AG20443 (cell line): ENCODE data around the gene NPC2.
"Not testable (repeated sequence)": the region's sequence is repeated elsewhere in the genome, so short reads cannot be mapped to it uniquely, and the experiment has no call there.

ENCODE experiments used
- DNase-seq: peaks from one replicate; pipeline ENCODE4 v3.0.0; 2012; ENCODE audit warnings: low spot score, mixed read lengths

The NPC2 gene

DNA sequence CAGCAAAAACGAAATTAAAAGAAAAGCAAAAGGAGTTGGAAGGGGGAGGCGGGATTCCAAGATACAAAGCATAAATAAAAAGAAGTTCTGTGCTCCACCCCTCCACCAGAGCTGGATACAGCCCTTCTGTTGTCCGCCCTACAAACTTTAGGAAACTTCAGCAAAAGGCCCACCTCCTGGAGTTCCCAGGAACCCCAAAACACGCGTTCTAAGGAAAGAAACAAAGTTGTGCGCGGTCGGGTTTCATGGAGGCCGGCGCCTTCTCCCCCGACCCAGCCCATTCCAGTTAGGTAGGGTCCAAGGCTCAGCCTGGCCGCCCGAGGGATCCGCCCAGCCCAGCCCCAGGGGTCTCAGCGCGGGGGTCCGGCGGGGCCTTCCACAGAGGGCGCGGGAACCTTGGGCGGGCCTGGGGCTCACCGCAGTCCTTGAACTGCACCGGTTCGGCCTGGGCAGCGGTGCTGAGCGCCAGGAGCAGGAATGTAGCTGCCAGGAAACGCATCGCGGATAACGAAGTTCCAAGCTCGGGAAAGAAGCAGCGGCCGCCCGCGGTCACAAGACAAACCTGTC lies at the start of gene NPC2:
TSS of gene NPC2 (minus strand) at position 530 of the 567 bp plus-strand sequence. CDS start at position 499, 31 bp downstream.
- DNase-seq, result no peak

DNA sequence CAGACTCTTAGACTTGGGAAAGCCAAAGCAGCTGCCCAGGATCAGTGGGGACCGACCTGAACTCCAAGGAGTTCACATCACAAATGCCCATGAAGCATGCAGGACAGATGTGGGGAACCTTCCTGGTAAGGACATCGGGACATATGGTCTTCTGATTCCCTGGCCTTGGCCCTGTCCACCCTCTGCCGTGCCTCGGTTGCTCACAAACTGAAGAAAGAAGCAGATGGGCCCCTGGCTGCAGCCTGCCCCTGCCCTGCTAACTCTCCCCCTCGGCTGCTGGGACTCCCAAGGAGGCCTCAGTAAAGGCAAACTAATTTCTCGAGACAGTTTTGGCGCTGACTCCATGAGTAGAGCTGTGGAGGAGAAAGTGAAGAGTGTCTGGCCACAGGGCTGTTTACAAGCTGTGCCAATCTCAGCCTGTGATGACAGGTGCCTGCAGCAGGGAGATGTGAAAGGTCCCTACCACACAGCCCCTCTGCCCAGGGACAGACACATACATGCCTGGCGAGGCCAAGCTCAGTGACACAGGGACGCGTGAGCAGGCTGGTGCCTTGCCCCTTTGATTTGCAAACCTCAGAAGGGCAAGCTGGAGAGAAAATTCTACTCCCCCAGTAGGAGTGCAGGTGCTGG lies 49.1 kb upstream of the NPC2 start:
- no peak for DNase-seq

DNA sequence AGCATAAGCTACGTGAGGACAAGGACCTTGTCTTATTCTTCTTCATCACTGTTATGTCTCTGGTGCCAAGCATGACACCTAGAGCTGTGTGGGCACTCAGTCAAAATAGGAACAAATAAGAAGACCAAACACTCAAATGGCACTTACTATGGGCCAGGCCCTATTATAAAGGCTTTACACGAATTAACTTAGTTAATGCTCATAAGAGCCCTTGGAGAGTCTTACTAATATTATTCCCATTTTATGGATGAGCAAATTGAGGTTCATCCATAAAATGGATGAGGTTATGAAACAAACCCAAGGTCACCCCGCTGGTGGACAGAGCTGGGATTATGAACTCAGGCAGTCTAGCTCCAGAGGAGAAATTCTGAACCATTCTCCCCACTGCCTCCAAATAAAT lies 48.1 kb upstream of the NPC2 start:
- DNase-seq, result no peak

DNA sequence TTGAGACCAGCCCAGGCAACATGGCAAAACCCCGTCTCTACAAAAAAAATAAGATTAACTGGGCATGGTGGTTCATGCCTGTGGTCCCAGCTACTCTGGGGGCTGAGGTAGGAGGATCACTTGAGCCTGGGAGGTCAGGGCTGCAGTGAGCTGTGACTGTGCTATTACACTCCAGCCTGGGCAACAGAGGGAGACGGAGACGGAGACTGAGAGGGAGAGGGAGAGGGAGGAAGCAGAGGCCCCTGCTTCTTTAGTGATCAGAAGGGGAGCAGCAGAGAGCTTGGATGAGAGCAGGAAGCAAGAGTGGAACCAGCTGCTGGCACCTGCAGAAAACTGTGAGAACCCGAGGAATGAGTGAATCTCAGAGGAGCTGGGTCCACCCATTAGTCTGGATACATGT lies 46.4 kb upstream of the NPC2 start:
- DNase-seq, result no peak

- no peak for DNase-seq
These were observed 45.6 kb upstream of the NPC2 start for GRCh38 chr14:74538411-74539391.

- DNase-seq, result not testable (repeated sequence)
These were observed 43.2 kb upstream of the NPC2 start for GRCh38 chr14:74536336-74536735.

GRCh38 chr14:74535756-74536325 lies 42.7 kb upstream of the NPC2 start:
- no peak for DNase-seq

- DNase-seq, result no peak
These were observed 40.5 kb upstream of the NPC2 start for GRCh38 chr14:74533576-74533975.

DNA sequence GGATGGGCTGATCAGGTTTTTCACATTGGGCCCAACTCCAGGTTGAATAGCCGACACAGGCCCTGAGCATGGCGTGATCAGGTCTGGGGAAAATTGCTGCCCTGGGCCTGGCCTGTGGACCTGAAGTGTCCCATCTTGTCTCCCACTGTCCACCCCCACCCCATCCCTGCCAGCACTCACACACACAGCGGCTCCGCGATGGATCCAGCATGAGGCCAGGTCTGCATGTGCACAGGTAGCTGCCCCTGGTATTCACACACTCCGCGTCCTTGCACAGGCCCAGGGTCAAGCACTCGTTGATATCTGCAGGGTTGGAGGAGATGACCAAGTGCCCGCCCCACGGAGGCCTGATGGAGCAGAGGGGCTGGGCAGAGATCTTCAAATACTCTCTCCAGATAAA lies 39.1 kb upstream of the NPC2 start:
- DNase-seq, result no peak

DNA sequence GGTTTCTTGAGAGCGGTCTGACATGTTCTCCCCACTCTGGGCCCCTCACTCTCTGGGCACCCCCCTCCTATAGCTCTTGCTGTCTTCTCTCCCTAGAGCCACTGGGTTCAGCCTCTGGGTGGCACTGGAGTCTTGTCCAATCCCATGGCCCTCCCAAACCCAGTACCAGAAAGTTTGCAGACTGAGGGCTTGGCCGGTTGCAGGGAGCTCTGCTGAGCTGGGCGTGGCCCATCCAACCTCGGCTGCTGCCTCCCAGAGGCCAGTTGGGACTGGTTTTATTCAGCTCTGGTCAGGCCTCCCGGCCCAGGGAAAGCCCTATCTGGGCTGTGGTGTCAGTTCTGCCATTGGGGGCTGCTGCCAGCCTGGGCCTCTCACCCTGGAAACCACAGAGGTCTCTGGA lies 38.4 kb upstream of the NPC2 start:
- DNase-seq, result peak; percentile 79

DNA sequence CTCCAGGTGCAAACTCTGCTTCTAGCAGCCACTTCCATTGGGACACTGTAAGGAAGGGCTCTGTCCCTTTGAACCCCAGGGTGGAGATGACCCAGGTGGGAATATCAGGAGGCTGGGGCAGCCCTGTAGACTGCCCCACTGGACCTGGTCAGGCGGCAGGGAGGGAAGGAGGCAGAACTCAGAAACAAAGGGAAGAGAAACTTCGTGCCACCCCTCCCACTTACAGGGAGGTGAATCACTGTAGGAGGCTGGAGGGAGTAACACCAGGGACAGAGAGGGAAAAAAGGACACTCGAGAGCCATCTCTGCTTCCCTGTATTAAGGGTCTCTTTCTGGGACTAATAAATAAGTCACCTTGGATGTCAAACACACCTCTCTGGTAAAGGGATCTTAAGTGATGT lies 37.9 kb upstream of the NPC2 start:
- DNase-seq, result no peak

DNA sequence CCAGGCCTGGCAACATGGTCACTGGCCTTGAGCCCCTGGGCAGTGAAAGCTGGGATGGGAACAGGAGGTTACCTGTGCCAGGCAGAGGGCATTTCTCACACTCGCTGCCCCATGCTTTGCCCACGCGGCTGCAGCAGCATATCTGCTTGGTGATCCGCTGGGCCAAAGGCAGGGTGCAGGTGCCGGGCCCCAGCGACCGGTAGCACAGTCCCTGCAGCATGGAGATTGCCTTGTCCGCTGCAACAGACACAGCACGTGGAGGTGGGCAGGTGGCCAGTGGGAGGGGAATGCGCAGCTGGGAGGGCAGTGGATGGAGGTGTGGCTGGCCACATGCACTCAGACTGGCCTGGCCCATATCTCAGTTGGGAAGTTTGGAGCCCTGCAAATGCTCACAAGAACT lies 35.8 kb upstream of the NPC2 start:
- no peak for DNase-seq

DNA sequence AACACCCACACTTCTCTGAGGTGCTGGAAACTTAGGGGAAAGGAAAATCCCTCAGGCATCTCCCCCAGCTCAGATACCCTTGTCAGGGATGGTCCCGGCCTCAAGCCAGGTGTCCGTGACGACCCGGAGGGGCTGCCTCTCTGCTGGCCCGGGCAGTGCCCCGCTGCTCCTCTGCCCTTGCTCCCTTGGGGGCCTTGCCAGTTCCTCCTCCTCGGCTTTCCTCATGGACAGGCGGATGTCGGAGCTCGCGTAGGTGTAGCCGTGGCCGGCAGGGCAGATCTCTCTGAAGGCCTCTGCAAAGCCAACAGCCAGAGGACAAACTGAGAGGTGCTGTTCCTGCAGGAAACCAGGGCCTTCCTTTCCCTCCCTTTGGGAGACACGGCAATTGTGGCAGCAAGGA lies 35.3 kb upstream of the NPC2 start:
- DNase-seq, result no peak

DNA sequence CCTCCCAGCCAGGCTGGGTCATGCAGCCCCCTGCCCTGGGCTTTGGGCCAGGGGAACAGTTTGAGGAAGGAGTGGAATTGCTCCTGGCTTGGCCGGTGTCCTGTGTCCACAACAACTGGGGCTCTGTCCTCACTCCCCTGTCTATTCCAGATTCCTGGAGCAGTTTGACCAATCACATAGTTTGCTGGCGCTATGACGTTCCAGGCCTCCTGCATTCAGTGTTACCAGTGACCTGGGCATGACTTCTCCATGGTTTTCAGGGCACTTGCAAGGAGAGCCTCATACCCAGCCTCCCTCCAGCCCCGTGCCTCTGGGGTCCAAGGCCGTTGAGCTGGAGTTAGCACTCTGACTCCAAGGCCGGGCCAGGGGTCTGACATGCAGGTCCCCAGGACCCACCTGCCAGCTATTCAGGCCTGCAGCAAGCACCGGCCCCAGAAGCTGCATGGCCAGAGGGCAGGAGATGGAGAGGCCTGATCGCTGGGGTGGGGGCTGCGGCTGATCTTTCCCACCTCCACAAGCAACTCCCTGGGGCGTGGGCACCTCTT lies 34.7 kb upstream of the NPC2 start:
- no peak for DNase-seq

DNA sequence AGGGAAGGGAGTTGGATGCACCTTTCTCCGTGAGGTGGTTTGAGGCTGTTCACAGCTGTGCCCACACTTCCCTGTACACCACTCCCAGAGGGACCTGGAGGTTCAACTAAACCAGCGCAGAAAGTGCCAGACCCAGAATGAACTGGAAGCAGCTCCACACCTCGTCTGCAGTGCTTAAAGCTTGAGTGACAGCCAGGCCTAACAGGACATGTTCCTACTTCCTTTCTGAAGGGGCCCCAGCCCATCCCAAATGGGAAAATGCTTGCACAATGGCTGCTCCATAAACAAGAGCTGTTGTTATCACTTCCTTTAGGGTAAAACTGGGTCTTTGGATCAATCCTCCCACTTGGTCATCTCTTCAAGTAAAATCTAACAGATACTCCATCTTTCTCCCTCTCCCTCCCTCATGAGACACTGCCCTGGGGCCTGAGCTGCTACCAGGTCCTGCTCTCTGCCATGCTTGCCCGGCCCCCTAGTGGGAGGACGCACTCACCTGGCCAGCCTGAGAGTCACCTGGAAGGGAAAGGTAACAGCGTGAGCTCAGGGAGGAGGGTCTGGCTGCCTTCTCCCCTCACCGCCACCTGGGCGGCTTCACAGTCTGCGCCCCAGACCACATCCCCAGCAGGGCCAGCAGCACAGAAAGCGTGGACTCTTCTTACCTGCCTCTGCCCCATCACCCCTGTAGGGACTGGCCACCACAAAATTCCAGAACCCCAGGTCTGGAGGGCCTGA lies 33.9 kb upstream of the NPC2 start:
- DNase-seq, result no peak

DNA sequence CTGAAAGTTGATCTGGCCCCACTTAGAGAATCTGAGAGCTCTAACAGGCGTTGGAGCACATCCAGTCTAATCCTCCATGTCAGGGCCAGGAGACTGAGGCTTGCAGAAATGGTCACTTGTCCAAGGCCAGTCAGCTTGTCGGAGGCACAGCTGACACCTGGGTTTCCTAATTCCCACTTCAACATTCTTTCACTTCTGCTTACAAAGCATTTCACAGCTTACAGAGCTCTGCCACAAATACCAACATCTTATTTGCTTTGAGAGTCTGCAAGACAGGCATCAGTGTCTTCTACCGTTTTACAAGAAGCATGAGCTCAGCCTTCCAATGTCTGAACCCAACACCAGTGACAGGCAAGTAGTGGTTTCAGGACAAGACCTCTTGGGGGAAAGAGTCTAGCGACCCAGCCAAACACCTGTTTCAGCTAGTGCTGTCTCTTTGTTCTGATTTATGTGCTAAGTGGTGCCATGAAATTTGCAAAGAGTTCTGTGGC lies 32.3 kb upstream of the NPC2 start:
- DNase-seq, result no peak

GRCh38 chr14:74524812-74525135 lies 31.7 kb upstream of the NPC2 start:
- no peak for DNase-seq

GRCh38 chr14:74524076-74524811 lies 31.1 kb upstream of the NPC2 start:
- peak; percentile 47 for DNase-seq

GRCh38 chr14:74522740-74523139 lies 29.6 kb upstream of the NPC2 start:
- DNase-seq, result no peak

DNA sequence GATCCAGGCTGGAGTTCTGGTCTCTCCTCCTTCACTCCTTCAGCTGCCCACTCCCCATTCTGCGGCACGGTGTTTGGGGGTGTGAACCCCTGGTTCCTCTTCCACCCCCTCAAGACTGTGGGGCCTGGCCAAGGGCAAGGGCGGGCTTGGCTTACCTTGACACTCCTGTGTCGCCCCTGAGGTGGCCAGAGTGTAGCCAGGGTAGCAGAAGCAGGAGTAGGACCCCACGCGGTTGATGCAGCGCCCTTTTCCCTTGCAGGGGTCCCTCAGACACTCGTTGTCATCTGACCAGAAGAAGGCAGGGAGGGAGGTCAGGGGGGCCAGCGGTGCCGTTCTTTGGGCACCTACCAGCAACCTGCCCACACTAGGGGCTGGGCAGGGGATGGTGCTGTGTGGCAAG lies 28.7 kb upstream of the NPC2 start:
- DNase-seq, result no peak
